ENCODE measurements around the gene CFAP74. TPM values are rescaled to one million over a fixed set of nuclear protein-coding genes. Genes with fewer than 3 reads are reported as not detected.
"Not testable (repeated sequence)": the region's sequence is repeated elsewhere in the genome, so short reads cannot be mapped to it uniquely, and the experiment has no call there.

CFAP74 gene
- total RNA-seq, 1 experiment from 2014 or later, result not detected

DNA sequence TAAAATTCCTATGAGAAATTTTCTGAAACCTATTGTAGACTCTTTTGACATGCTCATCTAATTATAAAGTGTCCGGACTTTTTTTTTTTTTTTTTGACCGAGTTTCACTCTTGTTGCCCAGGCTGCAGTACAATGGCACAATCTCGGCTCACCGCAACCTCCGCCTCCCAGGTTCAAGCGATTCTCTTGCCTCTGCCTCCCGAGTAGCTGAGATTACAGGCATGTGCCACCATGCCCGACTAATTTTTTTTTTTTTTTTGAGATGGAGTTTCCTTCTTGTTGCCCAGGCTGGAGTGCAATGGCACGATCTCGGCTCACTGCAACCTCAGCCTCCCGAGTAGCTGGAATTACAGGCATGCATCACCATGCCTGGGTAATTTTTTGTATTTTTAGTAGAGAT, 119.7 kb downstream of the CFAP74 start:
- not testable (repeated sequence) for H3K27ac ChIP-seq; H3K9me3 ChIP-seq (replicated peaks); DNase-seq; H3K4me3 ChIP-seq; H3K27me3 ChIP-seq
- Histone ChIP-seq H3K36me3 (peaks cover 49% of the 10 kb centered on the region), H3K4me1 (peaks cover 11% of the 10 kb centered on the region)

GRCh38 chr1:1883092-1883873, 120.3 kb downstream of the CFAP74 start:
- Histone ChIP-seq H3K36me3 (peaks cover 53% of the 10 kb centered on the region), H3K4me1 (peaks cover 12% of the 10 kb centered on the region), H3K9me3 (replicated peaks) (no peaks in the 10 kb centered on the region), H3K4me3 (no peak overlapping the region), H3K27me3 (no peaks in the 10 kb centered on the region), H3K27ac (no peak overlapping the region)
- DNase-seq, result no peak

DNA sequence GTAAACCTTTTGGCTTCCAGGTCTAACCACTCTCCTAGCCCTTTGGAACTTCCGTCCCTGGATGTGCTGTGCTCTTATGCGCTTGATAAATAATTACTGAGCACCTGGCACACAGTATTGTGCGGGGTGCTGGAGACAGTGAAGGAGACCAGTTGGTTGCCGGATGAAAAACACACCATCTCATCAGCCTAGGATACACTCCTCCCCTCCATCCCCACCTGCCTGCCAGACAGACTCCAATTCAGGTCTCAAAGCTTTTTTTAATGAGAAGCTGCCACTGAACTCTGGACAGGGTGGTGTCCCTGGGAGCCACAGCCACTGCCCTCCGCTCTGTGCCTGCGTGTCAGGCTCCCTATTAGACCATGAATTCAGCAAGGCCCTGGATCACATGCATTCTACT, 121.9 kb downstream of the CFAP74 start:
- DNase-seq, result no peak
- H3K27ac ChIP-seq, result no peak overlapping the region
- peaks cover 20% of the 10 kb centered on the region; the same call in 1 of the 2 replicates for H3K4me1 ChIP-seq
- no peaks in the 10 kb centered on the region for H3K9me3 ChIP-seq (replicated peaks)
- peaks cover 57% of the 10 kb centered on the region for H3K36me3 ChIP-seq
- H3K27me3 ChIP-seq, result no peaks in the 10 kb centered on the region
- H3K4me3 ChIP-seq, result no peak overlapping the region

GRCh38 chr1:1880617-1881312, 122.8 kb downstream of the CFAP74 start:
- Histone ChIP-seq H3K9me3 (replicated peaks) (no peaks in the 10 kb centered on the region), H3K27me3 (no peaks in the 10 kb centered on the region), H3K4me3 (no peak overlapping the region), H3K36me3 (peaks cover 62% of the 10 kb centered on the region), H3K4me1 (peaks cover 20% of the 10 kb centered on the region; the same call in 1 of the 2 replicates), H3K27ac (no peak overlapping the region)
- no peak for DNase-seq

DNA sequence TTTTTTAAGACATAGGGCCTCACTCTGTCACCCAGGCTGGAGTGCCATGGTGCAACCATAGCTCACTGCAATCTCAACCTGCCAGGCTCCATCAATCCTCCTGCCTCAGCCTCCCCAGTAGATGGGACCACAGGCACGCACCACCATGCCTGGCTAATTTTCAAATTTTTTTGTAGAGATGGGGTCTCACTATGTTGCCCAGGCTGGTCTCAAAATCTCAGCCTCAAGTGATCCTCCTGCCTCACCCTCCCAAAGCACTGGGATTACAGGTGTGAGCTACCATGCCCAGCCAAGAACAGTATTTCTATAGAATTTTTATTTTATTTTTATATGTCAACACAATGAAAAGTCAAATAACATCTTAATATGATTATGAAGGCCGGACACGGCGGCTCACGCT, 123.6 kb downstream of the CFAP74 start:
- Histone ChIP-seq H3K9me3 (replicated peaks) (no peaks in the 10 kb centered on the region), H3K4me3 (no peak overlapping the region), H3K27me3 (no peaks in the 10 kb centered on the region), H3K4me1 (peaks cover 20% of the 10 kb centered on the region; the same call in 1 of the 2 replicates), H3K27ac (no peak overlapping the region), H3K36me3 (peaks cover 67% of the 10 kb centered on the region)
- DNase-seq, result no peak

DNA sequence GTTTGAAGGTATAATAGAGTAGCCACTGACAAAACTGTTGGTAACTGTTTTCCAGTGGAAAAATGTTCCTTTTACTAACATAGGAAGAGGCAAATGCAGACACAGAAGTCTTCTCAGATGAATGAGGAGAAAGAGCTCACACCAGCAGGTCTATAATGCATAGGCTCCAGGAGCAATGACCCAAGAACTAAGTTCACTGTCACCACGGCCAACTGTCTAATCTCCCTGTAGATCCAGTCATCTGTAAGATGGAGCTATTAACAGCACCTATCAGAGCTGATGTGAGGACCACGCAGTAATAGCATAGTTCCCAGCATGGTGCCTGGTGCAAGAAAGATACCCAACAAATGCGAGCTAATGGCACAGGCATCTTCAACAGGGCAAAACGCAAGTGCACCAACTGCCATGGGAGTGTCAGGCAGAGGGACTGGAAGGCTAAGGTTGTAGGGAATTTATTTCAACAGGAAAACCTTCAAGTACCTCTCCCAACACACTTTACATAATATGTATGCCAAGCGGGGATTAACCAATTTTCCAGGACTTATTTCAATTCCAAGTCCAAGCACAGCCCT, 125.6 kb downstream of the CFAP74 start:
- Histone ChIP-seq H3K4me3 (no peak overlapping the region), H3K9me3 (replicated peaks) (no peaks in the 10 kb centered on the region), H3K36me3 (peaks cover 76% of the 10 kb centered on the region), H3K27me3 (no peaks in the 10 kb centered on the region), H3K4me1 (peaks cover 17% of the 10 kb centered on the region; the same call in 1 of the 2 replicates), H3K27ac (no peak overlapping the region)
- DNase-seq, result no peak

GRCh38 chr1:1876335-1876930, 127.2 kb downstream of the CFAP74 start:
- no peak overlapping the region for H3K4me3 ChIP-seq
- H3K9me3 ChIP-seq (replicated peaks), result no peaks in the 10 kb centered on the region
- no peak for DNase-seq
- H3K27ac ChIP-seq, result no peak overlapping the region
- H3K36me3 ChIP-seq, result peaks cover 77% of the 10 kb centered on the region
- peaks cover 17% of the 10 kb centered on the region; the same call in 1 of the 2 replicates for H3K4me1 ChIP-seq
- H3K27me3 ChIP-seq, result no peaks in the 10 kb centered on the region

DNA sequence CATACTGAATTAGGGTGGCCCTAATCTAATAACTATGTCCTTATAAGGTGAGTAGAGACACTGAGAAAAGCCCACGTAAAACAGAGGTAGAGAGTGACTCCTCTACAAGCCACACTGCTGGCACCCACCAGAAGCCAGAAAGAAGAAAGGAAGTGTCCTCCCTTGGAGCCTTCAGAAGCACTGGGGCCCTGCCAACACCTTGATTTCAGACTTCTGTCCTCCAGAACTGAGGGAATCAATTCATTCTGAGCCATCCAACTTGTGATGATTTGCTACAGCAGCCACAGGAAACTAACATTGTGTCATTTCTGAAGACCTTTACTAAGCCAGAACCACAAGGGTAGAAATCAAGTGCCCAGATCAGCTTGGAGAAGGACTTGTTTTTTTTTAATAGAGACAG, 127.7 kb downstream of the CFAP74 start:
- Histone ChIP-seq H3K9me3 (replicated peaks) (no peaks in the 10 kb centered on the region), H3K27me3 (no peaks in the 10 kb centered on the region), H3K4me1 (peaks cover 17% of the 10 kb centered on the region; the same call in 1 of the 2 replicates), H3K36me3 (peaks cover 78% of the 10 kb centered on the region), H3K4me3 (no peak overlapping the region), H3K27ac (no peak overlapping the region)
- DNase-seq, result no peak

DNA sequence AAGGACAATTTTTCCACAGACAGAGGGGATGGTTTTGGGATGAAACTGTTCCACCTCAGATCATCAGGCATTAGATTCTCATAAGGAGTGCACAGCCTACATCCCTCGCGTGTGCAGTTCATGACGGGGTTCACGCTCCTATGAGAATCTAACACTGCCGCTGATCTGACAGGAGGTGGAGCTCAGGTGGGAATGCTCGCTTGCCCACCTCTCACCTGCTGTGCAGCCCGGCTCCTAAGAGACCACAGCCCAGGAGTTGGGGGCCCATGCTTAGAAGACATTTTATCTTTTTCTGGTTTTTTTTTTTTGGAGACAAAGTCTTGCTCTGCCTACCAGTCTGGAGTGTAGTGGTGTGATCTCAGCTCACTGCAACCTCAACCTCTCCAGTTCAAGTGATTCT, 128.7 kb downstream of the CFAP74 start:
- Histone ChIP-seq H3K27ac (no peak overlapping the region), H3K27me3 (no peaks in the 10 kb centered on the region), H3K9me3 (replicated peaks) (no peaks in the 10 kb centered on the region), H3K4me3 (no peak overlapping the region), H3K4me1 (peaks cover 17% of the 10 kb centered on the region; the same call in 1 of the 2 replicates), H3K36me3 (peaks cover 85% of the 10 kb centered on the region)
- no peak for DNase-seq

DNA sequence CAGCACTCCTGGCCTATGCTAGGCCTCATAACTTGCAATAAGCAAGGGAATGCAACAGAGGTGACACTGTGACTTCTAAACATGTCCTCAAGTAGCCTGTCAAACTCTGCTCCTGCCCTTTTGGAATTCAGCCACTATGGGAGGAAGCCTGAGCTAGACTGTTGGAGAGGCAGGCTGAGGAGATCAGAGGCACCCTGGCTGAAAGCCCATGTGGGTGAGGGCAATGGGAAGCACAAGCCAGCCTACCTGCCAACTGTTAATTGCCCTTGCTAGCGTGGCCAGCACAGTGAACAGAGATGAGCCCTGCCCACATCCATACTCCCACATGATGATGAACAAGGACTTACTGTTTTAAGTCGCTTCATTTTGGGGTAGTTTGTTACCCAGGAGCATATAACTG, 130.4 kb downstream of the CFAP74 start:
- Histone ChIP-seq H3K27ac (no peak overlapping the region), H3K9me3 (replicated peaks) (no peaks in the 10 kb centered on the region), H3K27me3 (no peaks in the 10 kb centered on the region), H3K36me3 (peaks cover 81% of the 10 kb centered on the region), H3K4me3 (no peak overlapping the region), H3K4me1 (peaks cover 8% of the 10 kb centered on the region; the same call in 1 of the 2 replicates)
- no peak for DNase-seq

DNA sequence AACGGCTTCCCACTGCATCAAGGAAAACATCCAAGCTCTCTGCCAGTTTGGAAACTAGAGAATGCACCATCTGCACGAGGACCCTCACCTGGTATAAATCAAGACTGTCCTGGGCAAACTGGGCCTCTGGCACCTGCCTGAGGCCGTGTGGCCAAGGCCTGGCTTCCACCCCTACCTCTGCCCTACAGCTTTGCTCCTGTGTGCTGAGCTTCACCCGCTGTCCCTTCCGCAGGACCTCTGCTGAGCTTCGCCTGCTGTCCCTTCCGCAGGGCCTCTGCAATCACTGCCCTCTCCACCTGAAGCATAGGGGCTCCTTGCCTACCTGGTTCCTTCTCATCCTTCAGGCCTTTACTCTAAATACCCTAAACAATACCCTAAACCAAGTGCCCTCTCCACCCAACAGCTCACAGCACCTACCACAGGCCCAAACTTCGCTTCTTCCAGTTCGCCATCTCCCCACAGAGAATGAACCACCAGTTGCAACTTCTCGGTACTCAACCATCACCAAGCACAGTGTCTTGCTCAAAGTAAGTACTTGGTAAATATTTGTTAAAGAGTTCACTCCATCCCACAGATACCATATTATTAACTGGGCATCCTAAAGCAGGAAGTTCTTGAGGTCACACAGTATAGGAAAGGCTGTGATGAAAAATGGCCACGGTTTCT, 131.1 kb downstream of the CFAP74 start:
- Histone ChIP-seq H3K27me3 (no peaks in the 10 kb centered on the region), H3K9me3 (replicated peaks) (no peaks in the 10 kb centered on the region), H3K36me3 (peaks cover 77% of the 10 kb centered on the region), H3K4me1 (peaks cover 1% of the 10 kb centered on the region; the same call in 1 of the 2 replicates), H3K27ac (no peak overlapping the region), H3K4me3 (no peak overlapping the region)
- DNase-seq, result no peak

Other genes with a start within 250 kb of the CFAP74 start
- gene NADK, start 225.3 kb downstream of the CFAP74 start, total RNA-seq (2014; rRNA removed; shearing (Covaris generic)), result 65.2 and 74.6 TPM in 2 replicates
- 167 and 184 TPM in 2 replicates for gene GNB1, start 112.7 kb downstream of the CFAP74 start, total RNA-seq (2014; rRNA removed; shearing (Covaris generic))
- 0.12 and 0.20 TPM in 2 replicates for gene CALML6, start 88.5 kb downstream of the CFAP74 start, total RNA-seq (2014; rRNA removed; shearing (Covaris generic))
- gene TMEM52, start 84.5 kb downstream of the CFAP74 start, total RNA-seq (2014; rRNA removed; shearing (Covaris generic)), result 0.61 and 1.0 TPM in 2 replicates
- gene GABRD, start 15.6 kb upstream of the CFAP74 start, total RNA-seq (2014; rRNA removed; shearing (Covaris generic)), result not detected in 2 replicates
- gene PRKCZ, start 46.6 kb upstream of the CFAP74 start, total RNA-seq (2014; rRNA removed; shearing (Covaris generic)), result 0.56 and 0.83 TPM in 2 replicates
- 58.0 and 61.7 TPM in 2 replicates for gene FAAP20, start 191.0 kb upstream of the CFAP74 start, total RNA-seq (2014; rRNA removed; shearing (Covaris generic))
- gene SKI, start 224.5 kb upstream of the CFAP74 start, total RNA-seq (2014; rRNA removed; shearing (Covaris generic)), result 12.8 and 13.1 TPM in 2 replicates